ENCODE results near the gene NID1. TPM values are rescaled to one million over a fixed set of nuclear protein-coding genes. Genes with fewer than 3 reads are reported as not detected.

Gene NID1
- total RNA-seq, 1 donor from 2014 or later: 32.5 TPM

DNA sequence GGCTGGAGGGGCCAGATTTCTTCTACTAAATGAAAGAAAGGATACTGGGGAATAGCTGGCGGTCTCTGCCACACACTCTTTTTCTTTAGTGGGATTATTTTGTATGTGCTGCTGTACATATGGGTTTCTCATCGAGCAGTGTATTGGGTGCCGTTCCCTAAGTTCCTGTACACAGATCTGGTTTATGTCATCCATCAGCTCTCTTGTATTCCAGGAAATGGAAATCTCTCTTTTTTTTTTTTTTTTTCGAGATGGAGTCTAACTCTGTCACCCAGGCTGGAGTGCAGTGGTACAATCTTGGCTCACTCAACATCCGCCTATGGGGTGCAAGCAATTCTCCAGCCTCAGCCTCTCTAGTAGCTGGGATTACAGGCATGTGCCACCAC lies 27.0 kb upstream of the NID1 start:
- Histone ChIP-seq H2AFZ (replicated peaks) (no peak overlapping the region), H3K79me2 (ENCODE audit: low read depth) (no peaks in the 10 kb centered on the region), H3K27ac (no peak overlapping the region), H3K9me3 (ENCODE audit: low read depth) (no peaks in the 10 kb centered on the region), H3K9ac (no peak overlapping the region), H3K4me2 (no peak overlapping the region), H3K4me3 (no peak overlapping the region), H3K4me1 (no peaks in the 10 kb centered on the region), H3K36me3 (no peaks in the 10 kb centered on the region), H4K20me1 (ENCODE audit: low read depth) (no peaks in the 10 kb centered on the region), H3K27me3 (no peaks in the 10 kb centered on the region), H3F3A (ENCODE audit: low read depth) (no peaks in the 10 kb centered on the region)
- H3K4me3 Mint-ChIP-seq: no peak overlapping the region
- TF ChIP-seq EZH2 (IDR thresholded peaks at IDR 0.05) (no peak), EZH2phosphoT487 (IDR thresholded peaks at IDR 0.05) (no peak)
- TF ChIP-seq, protein P1, sequence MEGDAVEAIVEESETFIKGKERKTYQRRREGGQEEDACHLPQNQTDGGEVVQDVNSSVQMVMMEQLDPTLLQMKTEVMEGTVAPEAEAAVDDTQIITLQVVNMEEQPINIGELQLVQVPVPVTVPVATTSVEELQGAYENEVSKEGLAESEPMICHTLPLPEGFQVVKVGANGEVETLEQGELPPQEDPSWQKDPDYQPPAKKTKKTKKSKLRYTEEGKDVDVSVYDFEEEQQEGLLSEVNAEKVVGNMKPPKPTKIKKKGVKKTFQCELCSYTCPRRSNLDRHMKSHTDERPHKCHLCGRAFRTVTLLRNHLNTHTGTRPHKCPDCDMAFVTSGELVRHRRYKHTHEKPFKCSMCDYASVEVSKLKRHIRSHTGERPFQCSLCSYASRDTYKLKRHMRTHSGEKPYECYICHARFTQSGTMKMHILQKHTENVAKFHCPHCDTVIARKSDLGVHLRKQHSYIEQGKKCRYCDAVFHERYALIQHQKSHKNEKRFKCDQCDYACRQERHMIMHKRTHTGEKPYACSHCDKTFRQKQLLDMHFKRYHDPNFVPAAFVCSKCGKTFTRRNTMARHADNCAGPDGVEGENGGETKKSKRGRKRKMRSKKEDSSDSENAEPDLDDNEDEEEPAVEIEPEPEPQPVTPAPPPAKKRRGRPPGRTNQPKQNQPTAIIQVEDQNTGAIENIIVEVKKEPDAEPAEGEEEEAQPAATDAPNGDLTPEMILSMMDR (IDR thresholded peaks at IDR 0.05): no peak
- peaks cover 3% of the 10 kb centered on the region for H3K36me3 Mint-ChIP-seq
- DNase-seq (ENCODE audit: low spot score): no peak
- H3K27me3 Mint-ChIP-seq (ENCODE audit: insufficient read depth, low read depth): peaks cover 15% of the 10 kb centered on the region
- peaks cover 22% of the 10 kb centered on the region for H3K9me3 Mint-ChIP-seq
- H3K27ac Mint-ChIP-seq: no peak overlapping the region
- H3K4me1 Mint-ChIP-seq: peaks cover 3% of the 10 kb centered on the region

DNA sequence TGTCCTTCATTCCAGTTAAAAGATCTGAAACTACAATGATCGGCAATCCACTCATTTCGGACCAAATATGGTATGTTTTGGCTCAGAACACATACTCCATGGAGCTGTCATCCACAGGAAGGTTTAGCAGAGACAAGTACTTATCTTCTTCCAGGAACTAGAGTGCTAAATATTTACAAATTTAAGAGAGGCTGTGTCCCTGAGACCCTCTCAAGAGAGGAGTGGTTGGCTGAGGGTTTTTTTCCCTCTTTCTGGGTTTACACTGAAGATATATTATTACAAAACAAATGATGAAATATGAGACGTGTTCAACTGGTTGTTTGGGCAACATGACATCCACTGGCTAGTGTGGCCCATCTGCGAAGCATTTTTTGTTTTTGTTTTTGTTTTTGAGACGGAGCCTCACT lies 25.9 kb upstream of the NID1 start:
- H3F3A ChIP-seq (ENCODE audit: low read depth): no peaks in the 10 kb centered on the region
- TF ChIP-seq, protein P1 (IDR thresholded peaks at IDR 0.05): no peak
- TF ChIP-seq EZH2phosphoT487 (IDR thresholded peaks at IDR 0.05) (no peak), EZH2 (IDR thresholded peaks at IDR 0.05) (no peak)
- no peak overlapping the region for H3K4me3 Mint-ChIP-seq
- H3K4me1 Mint-ChIP-seq: peaks cover 3% of the 10 kb centered on the region
- H3K27me3 ChIP-seq: no peaks in the 10 kb centered on the region
- H3K9ac ChIP-seq: no peak overlapping the region
- H3K36me3 Mint-ChIP-seq: no peaks in the 10 kb centered on the region
- H3K9me3 Mint-ChIP-seq: peaks cover 14% of the 10 kb centered on the region
- no peaks in the 10 kb centered on the region for H4K20me1 ChIP-seq (ENCODE audit: low read depth)
- peaks cover 12% of the 10 kb centered on the region for H3K27me3 Mint-ChIP-seq (ENCODE audit: insufficient read depth, low read depth)
- H3K9me3 ChIP-seq (ENCODE audit: low read depth): no peaks in the 10 kb centered on the region
- no peaks in the 10 kb centered on the region for H3K4me1 ChIP-seq
- no peaks in the 10 kb centered on the region for H3K36me3 ChIP-seq
- no peak overlapping the region for H3K4me3 ChIP-seq
- no peak for DNase-seq (ENCODE audit: low spot score)
- H3K27ac ChIP-seq: no peak overlapping the region
- no peak overlapping the region for H3K27ac Mint-ChIP-seq
- H3K79me2 ChIP-seq (ENCODE audit: low read depth): no peaks in the 10 kb centered on the region
- H2AFZ ChIP-seq (replicated peaks): no peak overlapping the region
- H3K4me2 ChIP-seq: no peak overlapping the region

DNA sequence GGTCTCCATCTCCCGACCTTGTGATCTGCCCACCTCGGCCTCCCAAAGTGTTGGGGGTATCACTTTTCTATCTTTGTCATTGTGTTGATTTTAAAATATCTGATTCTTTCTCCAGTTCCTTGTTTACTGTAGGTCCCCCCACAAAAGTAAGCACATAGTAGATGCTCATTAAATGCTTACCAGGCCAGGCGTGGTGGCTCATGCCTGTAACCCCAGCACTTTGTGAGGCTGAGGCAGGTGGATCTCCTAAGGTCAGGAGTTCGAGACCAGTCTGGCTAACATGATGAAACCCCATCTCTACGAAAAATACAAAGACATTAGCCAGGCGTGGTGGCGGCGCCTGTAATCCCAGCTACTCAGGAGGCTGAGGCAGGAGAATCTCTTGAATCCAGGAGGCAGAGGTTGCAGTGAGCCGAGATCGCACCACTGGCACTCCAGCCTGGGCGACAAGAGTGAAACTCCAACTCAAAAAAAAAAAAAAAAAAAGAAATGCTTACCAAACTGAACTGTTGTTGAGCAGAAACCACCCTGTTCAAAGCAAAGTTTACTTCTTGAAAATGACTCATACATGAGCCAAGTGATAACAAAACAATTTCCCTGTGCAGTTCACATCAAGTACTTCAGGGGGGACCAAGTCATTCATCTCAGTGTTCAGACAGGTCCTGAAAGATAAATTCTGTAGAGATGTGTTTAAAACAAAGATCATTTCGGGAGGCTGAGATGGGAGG lies 24.3 kb upstream of the NID1 start:
- no peak overlapping the region for H3K27ac Mint-ChIP-seq
- H3K27me3 Mint-ChIP-seq (ENCODE audit: insufficient read depth, low read depth): peaks cover 6% of the 10 kb centered on the region

More for the DNA sequence above, 24.3 kb upstream of the NID1 start:
- peaks cover 3% of the 10 kb centered on the region for H3K4me1 Mint-ChIP-seq
- DNase-seq (ENCODE audit: low spot score): no peak
- Histone ChIP-seq H2AFZ (replicated peaks) (no peak overlapping the region), H4K20me1 (ENCODE audit: low read depth) (no peaks in the 10 kb centered on the region), H3K4me2 (no peak overlapping the region), H3K4me1 (no peaks in the 10 kb centered on the region), H3F3A (ENCODE audit: low read depth) (no peaks in the 10 kb centered on the region), H3K79me2 (ENCODE audit: low read depth) (no peaks in the 10 kb centered on the region), H3K36me3 (no peaks in the 10 kb centered on the region), H3K27me3 (no peaks in the 10 kb centered on the region), H3K9me3 (ENCODE audit: low read depth) (no peaks in the 10 kb centered on the region), H3K4me3 (no peak overlapping the region), H3K27ac (no peak overlapping the region), H3K9ac (no peak overlapping the region)
- H3K36me3 Mint-ChIP-seq: no peaks in the 10 kb centered on the region
- TF ChIP-seq, protein P1 (IDR thresholded peaks at IDR 0.05): no peak
- no peak for TF ChIP-seq EZH2 (IDR thresholded peaks at IDR 0.05)
- no peak for TF ChIP-seq EZH2phosphoT487 (IDR thresholded peaks at IDR 0.05)
- no peak overlapping the region for H3K4me3 Mint-ChIP-seq
- H3K9me3 Mint-ChIP-seq: peaks cover 2% of the 10 kb centered on the region
